NCI-H510A treated with DMSO at 0.1 percent for 48 hours (cell line): ENCODE data around the gene DCTN2.
"Not testable (repeated sequence)": the region's sequence is repeated elsewhere in the genome, so short reads cannot be mapped to it uniquely, and the experiment has no call there.

Experiments
- DNase-seq: peaks from one replicate; lab custom pipeline; 2025; lab: John Stamatoyannopoulos, UW

Gene DCTN2

DNA sequence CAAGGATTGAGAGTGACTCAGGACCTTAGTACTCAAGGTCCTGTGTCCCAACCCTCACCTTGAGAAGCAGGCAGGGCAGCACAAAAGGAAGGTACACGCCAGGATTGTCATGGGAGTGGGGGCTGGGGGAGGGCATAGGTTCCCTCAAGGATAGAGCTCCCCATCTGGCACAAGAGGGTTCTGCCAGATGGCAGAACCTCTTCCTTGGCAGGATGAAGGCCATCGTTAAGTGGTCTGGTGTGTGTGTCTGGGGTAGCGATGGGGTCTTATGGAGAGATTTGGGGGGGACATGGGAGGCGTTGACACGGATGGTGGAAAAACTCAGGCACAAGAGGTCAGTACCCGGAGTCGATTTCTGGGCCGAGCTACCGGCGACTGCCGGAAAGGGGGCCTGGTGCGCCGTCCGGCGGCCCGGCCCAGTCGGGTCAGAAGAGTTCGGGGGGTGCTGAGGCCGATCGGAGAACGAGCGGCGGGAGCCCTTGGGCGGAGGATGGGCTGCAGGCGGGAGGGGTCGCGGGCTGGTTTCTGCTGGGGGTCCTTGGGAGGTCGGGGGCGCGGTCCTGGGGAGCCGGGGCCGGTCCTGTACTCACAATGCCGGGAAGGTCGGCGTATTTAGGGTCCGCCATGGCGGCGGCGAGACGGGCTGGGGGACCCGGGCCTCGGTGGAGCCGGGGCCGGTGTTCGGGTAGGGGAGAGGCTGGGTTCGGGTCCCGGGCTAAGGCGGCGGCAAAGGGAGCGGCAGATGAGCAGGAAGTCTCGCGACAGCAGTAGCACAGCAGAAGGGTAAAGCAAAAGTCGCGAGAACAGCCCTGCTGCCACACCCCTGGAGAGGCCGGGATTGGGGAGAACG, at the start of gene DCTN2:
Gene DCTN2 (minus strand): TSS at position 755 of the 850 bp plus-strand sequence. CDS start 129 bp downstream, at position 626.
- DNase-seq: peak; percentile 99

DNA sequence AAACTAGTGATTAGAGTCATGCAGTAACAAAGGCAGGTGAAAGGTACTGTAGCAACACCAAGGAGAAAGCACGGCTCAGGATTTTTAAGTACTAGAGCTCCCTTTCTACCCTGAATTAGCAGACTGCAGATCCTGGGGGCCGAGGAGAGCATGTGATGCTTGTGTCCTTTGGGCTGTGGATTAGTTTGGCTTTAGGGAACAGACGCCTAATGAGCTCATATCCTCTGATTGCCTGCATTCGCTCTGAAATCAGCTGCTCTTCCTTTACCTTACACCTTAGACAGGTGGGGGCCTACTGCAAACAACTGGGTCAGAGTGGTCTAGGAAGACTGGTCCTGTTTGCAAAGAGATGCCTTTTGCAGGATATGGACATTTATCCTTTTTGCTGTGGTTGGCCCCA, 46.2 kb upstream of the DCTN2 start:
- no peak for DNase-seq

DNA sequence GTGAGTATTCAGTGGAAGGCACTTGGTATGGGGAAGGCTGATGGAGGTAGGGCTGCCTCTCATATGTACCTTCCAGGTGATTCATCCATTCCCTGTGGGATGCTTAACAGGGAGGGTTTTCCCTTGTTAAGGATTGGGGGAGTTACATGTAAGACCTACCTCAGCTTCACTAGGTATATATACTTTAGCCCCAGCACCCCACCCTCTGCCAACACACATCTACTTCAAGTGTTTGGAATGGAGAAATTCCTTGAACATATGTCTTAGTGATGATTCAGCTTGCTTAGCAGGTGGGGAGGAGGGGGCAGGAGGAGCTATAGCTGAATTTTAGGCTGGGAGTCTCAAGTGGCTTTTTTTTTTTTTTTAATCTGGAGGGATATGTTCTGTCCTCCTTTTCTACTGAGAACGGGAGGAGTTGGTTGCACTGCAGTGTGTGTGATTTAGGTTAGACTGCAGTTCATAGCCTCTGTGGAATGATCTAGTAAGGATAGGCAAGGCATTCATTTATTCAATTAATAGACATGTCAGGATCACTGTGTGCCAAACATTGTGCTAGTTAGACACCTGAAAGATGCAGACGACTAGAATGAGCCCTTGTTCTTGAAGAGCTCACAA, 45.7 kb upstream of the DCTN2 start:
- DNase-seq: no peak

DNA sequence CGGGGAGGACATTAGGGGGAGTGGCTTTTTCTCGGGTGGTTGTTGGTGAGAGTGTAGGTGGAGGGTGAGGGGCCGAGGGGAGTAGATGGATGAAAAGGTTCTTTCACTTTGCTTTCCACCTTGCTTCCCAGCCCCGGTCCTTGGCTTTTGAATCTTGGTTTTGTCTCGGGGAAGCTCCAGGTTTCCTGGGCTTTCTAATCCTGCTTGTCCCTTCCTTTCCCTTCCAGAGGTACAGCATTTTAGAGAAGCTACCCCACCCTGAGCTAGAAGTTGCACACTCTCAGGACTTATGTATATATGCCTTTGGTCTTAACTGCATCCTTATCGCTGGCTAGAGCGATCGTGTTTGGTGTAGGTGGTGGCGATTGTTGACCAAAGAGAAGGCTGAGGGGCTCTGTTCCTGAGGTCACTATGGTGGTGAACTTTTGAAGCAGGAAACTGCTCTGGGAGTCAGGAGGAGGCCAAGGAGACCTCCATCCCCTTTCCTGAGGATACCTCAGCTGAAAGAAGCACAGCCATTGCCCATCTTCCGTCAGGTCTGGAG, 44.9 kb upstream of the DCTN2 start:
- DNase-seq: no peak

GRCh38 chr12:57590864-57591781, 44.1 kb upstream of the DCTN2 start, which contains the start of gene PIP4K2C:
Gene PIP4K2C (plus strand): TSS chr12:57591192. CDS start chr12:57591290, 98 bp downstream.
- peak; percentile 81 for DNase-seq

- no peak for DNase-seq
Observed at GRCh38 chr12:57590479-57590863, 43.5 kb upstream of the DCTN2 start.

DNA sequence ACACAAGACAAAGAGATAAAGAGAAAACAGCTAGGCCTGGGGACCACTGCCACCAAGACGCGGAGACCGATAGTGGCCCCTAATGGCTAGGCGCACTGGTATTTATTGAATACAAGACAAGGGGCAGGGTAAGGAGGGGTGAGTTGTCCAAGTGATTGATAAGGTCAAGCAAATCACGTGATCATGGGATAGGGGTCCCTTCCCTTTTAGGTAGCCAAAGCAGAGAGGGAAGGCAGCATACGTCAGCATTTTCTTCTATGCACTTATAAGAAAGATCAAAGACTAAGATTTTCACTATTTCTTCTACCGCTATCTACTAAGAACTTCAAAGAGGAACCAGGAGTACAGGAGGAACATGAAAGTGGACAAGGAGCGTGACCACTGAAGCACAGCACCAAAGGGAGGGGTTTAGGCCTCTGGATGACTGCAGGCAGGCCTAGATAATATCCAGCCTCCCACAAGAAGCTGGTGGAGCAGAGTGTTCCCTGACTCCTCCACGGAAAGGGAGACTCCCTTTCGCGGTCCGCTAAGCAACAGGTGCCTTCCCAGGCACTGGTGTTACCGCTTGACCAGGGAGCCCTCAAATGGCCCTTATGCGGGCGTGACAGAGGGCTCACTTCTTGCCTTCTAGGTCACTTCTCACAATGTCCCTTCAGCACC, 42.1 kb upstream of the DCTN2 start:
- not testable (repeated sequence) for DNase-seq

- DNase-seq: no peak
Observed at GRCh38 chr12:57586832-57587429, 39.9 kb upstream of the DCTN2 start.

DNA sequence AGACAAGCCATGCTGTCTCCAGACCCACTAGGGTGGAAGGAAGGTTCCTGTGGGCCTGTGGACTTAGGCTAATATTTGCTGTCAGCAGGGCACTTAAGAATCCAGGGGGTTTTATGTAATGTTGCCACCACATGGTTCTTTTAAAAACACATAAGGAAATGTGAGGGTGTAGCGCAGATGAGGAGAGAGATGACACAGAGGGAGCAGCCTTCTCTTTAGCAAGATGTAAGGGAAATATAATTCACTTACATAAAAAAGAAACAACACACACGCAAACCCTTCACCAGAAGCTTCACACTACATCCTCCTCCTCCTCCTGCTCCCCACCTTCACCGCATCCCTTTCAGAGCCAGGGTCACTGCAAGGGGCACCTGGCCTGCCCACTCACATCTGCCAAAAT, 39.1 kb upstream of the DCTN2 start:
- no peak for DNase-seq

DNA sequence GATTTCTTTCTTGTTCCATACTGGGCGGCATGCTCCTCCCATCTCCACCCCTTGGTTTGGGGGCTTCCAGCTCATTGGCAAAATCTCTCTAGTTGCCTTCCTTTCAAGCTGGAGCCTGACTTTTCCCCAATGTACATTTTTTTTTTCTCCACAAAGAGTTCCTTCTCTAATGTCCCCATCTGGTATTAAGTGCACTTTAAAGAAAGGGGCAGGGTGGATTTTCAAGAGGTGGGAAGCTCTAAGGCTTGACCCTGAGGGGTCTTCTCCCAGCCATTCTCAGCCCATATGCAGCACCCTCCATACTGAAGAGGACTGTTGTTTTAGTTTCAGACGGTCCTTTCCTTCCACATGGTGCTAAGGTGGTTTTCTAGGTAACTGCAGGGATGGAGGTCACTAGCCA, 38.2 kb upstream of the DCTN2 start:
- no peak for DNase-seq

DNA sequence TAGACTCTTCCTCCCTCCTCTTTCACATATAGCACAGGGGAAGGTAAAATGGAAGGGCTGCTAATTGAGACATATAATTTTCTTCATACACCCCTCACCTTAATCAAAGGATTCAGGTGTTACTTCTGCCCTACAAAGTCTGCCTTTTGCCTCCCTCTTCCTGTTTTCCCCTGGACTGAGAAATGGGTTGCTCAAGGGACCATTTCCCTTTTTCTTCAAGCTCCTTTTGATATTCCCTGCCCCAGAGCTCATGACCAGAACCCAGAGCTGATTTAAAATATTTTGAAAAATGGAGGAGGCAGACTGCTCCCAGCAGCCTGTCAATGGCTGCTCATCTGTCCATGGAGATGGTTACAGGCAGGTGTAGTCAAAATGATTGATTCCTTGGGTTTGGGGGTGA, 37.7 kb upstream of the DCTN2 start:
- no peak for DNase-seq

DNA sequence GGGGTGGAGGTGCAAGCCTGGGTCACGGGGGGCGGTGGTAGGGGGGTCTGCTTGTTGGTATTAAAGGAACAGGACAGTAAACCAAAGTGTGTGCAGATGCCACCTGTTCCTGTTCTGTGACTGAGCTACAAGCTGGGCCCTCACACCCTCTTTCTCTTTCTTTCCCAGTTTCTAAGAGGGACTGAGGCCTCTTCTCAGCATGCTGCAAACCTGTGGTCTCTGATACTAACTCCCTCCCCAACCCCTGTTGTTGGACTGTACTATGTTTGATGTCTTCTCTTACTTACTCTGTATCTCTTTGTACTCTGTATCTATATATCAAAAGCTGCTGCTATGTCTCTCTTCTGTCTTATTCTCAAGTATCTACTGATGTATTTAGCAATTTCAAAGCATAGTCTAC, 37.1 kb upstream of the DCTN2 start:
- DNase-seq: no peak

GRCh38 chr12:57583008-57583831, 36.2 kb upstream of the DCTN2 start:
- DNase-seq: peak; percentile 72

DNA sequence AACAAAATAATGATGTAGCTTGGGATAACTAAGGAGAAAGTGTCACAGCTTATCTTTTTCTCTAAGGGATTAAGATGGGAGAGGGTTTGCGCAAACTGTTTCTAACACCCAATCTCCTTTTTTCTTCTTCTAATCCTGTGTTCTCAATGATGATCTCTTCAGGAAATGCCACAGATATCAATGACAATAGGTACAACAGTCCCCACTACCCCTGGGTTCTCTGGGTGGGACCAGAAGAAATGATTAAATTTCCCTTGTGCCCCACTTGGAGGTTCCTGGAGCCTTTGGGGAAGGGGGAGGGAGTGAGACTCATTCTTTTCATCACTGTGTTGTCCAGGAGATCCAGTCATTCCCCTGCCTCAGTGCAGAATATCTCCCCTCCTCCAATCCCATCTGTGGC, 35.4 kb upstream of the DCTN2 start:
- DNase-seq: no peak

GRCh38 chr12:57581802-57582201, 34.8 kb upstream of the DCTN2 start:
- DNase-seq: no peak

GRCh38 chr12:57580466-57580795, 33.4 kb upstream of the DCTN2 start:
- no peak for DNase-seq

- DNase-seq: no peak
Observed at GRCh38 chr12:57579677-57580465, 32.9 kb upstream of the DCTN2 start.

- DNase-seq: no peak
Observed at GRCh38 chr12:57579011-57579410, 32.0 kb upstream of the DCTN2 start.

DNA sequence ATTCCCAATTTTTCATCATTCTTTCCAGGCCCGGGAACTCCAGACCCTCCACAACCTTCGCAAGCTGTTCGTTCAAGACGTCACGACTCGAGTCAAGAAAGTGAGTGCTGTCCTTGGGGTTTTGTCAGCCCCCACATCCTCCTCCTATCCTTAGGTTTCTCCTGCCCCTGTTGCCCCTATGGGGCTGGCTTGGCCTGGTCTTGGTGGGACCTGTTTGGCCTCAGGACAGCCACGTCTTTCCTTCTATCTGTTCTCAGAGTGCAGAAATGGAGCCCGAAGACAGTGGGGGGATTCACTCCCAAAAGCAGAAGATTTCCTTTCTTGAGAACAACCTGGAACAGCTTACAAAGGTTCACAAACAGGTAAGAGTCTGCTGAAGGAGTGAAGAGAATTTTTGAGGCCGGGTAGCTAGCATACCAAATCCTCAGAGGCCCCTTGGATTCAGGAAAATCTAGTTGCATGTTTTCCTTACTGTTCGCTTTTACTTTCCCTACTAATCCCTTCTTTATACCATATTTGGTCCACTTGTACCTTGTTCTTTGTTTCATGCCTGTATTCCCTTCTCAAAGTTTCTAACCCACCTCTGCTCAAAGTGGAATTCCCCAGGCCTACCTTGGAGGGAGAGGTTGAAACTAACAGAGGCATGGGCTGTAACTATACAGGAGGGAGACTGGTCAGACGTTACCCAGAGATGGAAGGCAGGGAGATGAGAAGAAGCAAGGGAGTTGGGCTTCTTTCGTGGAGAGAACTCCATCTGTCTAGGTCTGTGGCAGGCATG, 31.2 kb upstream of the DCTN2 start:
- no peak for DNase-seq
